GM13976 (cell line): ENCODE data around the gene HELLS.

Source experiments
- DNase-seq: peaks from one replicate; pipeline ENCODE4 v3.0.0; 2012; ENCODE audit warnings: low spot score
- in situ Hi-C: fragments of 300-500 bp; cut with MboI; formaldehyde crosslinking; loops from one replicate; pipeline ENCODE4 v1.12.0; 2022; ENCODE audit warnings: low sequenced_read_pairs, mixed read lengths, inconsistent platforms; ENCODE audit not compliant: unreplicated experiment
- TF ChIP-seq, protein P1 (sequence below): IDR thresholded peaks from 2 replicates; pipeline ENCODE4 v1.5.1; 2012; ENCODE audit warnings: borderline replicate concordance, mild to moderate bottlenecking; ENCODE audit not compliant: insufficient read depth; ENCODE audit errors: extremely low read depth, missing control alignments, control extremely low read depth

Gene HELLS

DNA sequence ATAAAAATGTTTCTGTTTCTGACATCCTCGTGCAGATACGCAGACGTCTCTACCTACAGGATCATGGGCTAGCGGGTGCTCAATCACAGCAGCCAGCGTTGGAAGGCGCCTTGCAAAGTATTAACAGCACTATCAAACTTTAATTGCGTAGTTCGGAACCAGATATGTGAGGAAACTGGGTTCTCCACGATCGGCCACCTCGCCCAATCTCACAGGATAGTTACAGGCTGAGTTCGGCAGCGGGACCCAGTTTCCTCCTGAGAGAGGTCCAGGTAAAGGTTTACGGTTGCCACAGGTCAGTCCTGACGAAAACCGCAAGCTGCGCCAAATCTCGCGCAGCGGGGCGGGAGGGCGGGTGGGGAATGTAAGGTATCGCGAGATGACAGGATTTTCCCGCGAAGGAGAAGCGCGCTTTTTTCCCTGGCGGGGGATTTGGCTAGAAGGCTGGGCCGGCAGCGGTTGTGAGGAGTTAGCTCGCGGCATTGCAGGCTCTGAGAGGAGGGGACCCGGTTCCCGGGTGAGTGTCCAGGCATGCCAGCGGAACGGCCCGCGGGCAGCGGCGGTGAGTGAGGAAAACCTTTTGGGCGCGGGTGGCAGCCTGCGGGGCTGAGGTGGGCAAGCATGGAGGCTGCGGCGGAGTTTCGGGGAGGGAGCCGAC is at the start of gene HELLS:
Gene HELLS (plus strand): TSS at position 398 of the 658 bp plus-strand sequence. CDS start 134 bp downstream, at position 532.
- peak; percentile 91 for DNase-seq
- TF ChIP-seq, protein P1, sequence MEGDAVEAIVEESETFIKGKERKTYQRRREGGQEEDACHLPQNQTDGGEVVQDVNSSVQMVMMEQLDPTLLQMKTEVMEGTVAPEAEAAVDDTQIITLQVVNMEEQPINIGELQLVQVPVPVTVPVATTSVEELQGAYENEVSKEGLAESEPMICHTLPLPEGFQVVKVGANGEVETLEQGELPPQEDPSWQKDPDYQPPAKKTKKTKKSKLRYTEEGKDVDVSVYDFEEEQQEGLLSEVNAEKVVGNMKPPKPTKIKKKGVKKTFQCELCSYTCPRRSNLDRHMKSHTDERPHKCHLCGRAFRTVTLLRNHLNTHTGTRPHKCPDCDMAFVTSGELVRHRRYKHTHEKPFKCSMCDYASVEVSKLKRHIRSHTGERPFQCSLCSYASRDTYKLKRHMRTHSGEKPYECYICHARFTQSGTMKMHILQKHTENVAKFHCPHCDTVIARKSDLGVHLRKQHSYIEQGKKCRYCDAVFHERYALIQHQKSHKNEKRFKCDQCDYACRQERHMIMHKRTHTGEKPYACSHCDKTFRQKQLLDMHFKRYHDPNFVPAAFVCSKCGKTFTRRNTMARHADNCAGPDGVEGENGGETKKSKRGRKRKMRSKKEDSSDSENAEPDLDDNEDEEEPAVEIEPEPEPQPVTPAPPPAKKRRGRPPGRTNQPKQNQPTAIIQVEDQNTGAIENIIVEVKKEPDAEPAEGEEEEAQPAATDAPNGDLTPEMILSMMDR = no peak
- in situ Hi-C loops = no loop called here

DNA sequence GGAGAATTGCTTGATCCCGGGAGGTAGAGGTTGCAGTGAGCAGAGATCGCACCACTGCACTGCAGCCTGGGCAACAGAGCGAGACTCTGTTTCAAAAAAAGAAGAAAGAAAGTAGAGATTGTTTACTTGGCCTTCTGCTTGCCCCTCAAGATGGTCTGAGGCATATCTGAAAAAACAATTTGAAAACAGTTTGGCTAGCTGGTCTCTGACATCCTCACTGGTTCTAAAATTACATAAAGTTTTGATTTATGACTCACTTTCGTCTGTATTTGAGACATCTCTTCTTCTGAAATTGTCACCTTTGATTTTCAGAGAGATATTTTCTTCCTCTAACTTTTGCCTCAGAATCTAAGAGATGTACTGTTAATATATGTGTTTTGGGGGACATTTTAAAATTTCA is 49.6 kb upstream of the HELLS start:
- TF ChIP-seq, protein P1 = no peak
- in situ Hi-C loops = no loop called here
- DNase-seq = peak; percentile 41

DNA sequence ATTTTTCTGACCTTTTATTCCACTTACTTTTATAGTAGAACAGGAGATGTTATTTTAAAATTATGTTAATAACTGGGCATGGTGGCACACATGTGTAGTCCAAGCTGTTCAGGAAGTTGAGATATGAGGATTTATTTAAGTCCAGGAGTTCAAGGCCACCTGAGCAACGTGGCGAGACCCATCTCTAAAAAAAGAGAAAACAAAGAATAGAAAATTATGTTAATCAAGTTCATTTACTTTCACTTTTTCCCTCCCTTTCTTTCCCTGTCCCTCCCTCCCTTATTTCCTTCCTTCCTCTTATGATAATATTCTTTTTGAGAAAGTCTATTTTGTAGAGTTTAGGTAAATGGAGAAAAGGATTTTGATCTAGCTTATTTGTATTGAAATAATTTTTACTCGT is 48.9 kb upstream of the HELLS start:
- in situ Hi-C loops = no loop called here
- TF ChIP-seq, protein P1 = no peak
- no peak for DNase-seq

DNA sequence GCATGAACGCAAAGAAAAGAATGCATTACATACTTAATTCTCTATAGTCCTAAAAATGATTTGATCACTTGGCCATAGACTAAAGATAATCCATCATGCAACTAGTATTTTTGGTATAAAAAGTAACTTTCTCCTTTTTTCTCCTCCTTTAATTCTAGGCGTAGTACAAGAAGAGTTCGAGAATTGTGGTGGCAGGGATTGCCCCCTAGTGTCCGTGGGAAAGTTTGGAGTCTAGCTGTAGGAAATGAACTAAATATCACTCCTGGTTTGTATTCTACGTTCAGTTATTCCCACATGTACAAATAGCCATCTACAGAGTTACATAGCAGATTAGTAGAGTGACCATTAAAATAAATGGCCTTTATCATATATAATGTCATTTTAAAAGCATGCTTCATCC is 45.5 kb upstream of the HELLS start:
- TF ChIP-seq, protein P1 = no peak
- DNase-seq = no peak

DNA sequence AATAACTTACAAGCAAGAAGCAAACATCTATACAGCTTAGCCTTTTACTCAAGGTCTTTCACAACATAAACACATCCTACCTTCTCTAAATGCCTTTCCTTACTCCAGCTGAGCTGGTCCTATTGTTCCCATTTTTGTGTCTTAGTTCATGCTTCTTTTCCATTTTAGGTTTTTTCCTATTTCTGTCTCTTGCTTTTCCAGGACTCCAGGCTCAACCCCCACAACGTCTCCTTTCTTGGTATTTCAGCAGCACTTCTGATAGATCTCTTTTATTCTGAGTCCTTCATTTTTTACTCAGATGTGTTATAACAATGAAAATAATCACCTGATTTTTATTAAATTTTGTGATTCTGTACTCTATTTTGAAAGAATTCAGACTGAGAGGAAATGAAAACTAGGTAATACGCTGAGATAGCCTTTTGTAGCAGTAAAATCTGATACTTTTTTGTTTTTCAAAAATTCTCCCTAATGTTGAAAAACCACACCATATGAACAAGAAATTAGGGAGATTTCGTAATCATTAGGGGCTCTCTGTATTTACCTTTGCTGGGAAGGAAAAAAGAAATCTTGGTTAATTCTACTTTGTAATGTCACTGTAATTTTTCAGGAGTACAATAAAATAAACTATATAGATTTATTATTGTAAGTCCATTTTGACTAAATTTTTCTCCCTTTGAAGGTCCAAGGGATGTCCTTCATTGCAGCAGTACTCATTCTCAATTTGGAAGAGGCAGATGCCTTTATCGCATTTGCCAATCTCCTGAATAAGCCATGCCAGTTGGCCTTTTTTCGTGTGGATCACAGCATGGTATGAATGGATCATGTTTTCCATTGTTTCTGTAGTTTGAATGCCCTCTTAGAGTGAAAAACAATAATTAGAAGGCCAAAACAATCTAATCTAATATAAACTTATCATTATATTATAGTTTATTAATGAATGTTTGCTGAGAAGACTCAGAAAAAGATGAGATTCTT is 24.0 kb upstream of the HELLS start:
- no peak for DNase-seq
- TF ChIP-seq, protein P1 = no peak
- in situ Hi-C loops = no loop called here

More for the DNA sequence above, 45.5 kb upstream of the HELLS start:
- in situ Hi-C loops = no loop called here

DNA sequence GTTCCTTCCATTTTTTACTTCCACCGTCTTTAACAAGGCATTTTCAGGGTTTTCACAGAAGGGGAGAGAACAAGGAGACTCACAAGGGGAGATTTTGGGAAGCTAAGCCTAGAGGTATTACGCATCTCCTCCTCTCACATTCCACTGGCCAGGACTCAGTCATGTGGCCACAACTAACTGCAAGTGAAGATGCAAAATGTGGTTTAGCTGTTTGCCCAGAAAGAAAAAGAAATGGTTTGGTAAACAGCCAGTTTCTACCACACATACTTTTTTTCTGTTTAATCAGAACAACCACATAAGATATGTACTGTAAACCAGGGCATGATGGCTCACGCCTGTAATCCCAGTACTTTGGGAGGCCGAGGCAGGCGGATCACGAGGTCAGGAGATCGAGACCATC is 21.4 kb upstream of the HELLS start:
- no peak for DNase-seq
- in situ Hi-C loops = no loop called here
- TF ChIP-seq, protein P1 = no peak
